ENCODE measurements around the gene LRRC4C. TPM values are rescaled to one million over a fixed set of nuclear protein-coding genes. Genes with fewer than 3 reads are reported as not detected.

LRRC4C gene
- total RNA-seq, 6 experiments from 2014 or later = 0.25 to 0.43 (median 0.27) TPM

DNA sequence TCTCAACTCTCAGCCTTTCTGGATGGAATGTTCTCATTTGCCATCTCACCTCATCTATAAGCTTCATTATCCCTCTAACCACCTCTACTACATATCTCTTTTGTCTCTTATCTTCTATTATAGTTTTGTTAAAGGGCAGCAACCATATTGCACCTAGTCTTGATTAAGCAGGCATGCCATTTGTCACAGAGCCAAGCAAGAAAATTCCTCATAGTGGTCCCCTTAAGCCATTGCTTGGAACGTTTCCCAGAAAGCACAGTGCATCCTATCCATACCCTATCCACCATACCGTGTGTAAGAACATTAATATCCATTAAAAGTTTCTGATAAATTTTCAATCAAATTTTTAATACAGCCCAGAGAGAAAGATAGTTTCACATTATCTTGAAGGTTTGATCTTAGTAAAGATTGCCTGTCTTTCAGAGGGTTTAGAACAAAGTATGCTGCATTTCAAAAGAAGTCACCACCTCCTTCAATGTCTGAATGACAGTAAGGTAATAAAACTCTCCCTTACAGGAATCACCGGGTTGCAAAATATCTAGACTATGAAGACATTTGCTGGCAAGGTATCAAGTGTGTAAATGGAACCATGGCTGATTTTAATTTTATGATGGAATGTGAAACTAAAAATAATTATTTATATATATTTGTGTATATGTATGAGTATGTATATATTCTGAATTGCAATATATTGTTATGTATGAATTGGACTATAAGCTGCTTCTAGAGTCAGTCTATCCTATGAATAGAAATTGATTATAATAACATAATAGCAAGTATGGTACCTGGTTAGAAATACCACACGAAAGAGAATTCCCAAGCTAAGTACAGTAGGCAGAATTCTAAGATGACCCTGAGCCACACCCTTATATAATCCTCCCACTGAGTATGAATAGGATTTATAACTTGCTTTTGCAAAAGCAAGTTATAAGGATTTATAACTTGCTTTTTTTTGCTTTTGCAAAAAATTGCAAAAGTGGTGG lies 1296.3 kb downstream of the LRRC4C start:
- Histone ChIP-seq H3K27me3 (no peaks in the 10 kb centered on the region), H3K4me1 (no peaks in the 10 kb centered on the region), H3K4me3 (no peak overlapping the region), H3K36me3 (no peaks in the 10 kb centered on the region), H3K9me3 (no peaks in the 10 kb centered on the region), H3K27ac (no peak overlapping the region)
- TF ChIP-seq, protein P1, sequence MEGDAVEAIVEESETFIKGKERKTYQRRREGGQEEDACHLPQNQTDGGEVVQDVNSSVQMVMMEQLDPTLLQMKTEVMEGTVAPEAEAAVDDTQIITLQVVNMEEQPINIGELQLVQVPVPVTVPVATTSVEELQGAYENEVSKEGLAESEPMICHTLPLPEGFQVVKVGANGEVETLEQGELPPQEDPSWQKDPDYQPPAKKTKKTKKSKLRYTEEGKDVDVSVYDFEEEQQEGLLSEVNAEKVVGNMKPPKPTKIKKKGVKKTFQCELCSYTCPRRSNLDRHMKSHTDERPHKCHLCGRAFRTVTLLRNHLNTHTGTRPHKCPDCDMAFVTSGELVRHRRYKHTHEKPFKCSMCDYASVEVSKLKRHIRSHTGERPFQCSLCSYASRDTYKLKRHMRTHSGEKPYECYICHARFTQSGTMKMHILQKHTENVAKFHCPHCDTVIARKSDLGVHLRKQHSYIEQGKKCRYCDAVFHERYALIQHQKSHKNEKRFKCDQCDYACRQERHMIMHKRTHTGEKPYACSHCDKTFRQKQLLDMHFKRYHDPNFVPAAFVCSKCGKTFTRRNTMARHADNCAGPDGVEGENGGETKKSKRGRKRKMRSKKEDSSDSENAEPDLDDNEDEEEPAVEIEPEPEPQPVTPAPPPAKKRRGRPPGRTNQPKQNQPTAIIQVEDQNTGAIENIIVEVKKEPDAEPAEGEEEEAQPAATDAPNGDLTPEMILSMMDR (IDR thresholded peaks at IDR 0.05) = no peak
- no peak for TF ChIP-seq POLR2A (IDR thresholded peaks at IDR 0.05)
- intact Hi-C loops (cut with DNase I) = no loop called here
- WGBS (ENCODE audit: insufficient coverage, low coverage, low lambda C conversion rate, missing lambda C conversion rate) = 47% methylated on average over 4 of the region's 4 CpGs
- ATAC-seq (no peak), DNase-seq (no peak)

DNA sequence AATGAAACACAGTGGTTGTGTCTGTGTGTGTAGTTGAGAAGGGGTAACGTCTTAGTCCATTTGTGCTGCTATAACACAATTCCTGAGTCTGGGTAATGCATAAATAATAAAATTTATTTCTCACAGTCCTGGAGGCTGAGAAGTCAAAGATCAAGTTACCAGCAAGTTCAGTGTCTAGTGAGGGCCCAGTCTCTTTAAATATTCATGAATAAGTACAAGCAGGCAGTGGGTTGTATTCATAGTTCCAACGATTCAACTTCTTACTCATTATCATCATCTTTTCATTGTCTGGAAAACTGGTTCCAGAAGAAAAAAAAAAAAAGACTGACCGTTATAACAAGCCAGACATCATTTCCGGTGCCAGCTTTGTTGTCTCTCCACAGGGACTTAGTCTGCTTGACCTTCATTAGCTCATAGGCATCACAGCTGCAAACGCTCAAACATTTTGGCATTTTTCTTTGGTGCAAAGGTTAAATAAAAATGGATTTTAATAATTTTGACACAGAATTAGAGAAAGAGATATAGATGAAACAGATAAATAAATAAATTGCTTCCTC lies 1297.5 kb downstream of the LRRC4C start:
- TF ChIP-seq POLR2A (IDR thresholded peaks at IDR 0.05) = no peak
- TF ChIP-seq, protein P1 (IDR thresholded peaks at IDR 0.05) = no peak
- Histone ChIP-seq H3K4me3 (no peak overlapping the region), H3K27me3 (no peaks in the 10 kb centered on the region), H3K36me3 (no peaks in the 10 kb centered on the region), H3K27ac (no peak overlapping the region), H3K9me3 (no peaks in the 10 kb centered on the region), H3K4me1 (no peaks in the 10 kb centered on the region)
- ATAC-seq = no peak
- WGBS (ENCODE audit: insufficient coverage, low coverage, low lambda C conversion rate, missing lambda C conversion rate) = 41% methylated on average over 5 of the region's 5 CpGs
- intact Hi-C loops (cut with DNase I) = no loop called here
- DNase-seq = no peak

DNA sequence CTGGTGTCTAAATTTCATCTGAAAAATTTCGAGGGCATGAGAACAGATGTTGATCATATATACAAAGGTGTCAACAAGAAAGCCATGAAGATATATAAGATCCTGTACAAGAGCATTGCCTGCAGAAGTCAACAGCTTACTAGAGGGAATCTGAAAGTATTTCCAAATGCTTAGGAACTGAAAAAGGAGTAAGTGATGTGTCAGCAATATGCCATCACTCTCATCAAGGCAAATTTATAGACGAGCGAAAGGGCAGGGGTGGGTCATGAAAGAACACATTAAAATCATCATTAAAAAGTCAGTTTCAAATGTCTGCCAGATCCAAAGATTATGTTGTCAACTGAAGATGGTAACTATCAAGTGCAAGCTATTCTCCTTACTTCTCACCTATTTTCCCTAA lies 1299.0 kb downstream of the LRRC4C start:
- TF ChIP-seq POLR2A (IDR thresholded peaks at IDR 0.05) = no peak
- TF ChIP-seq, protein P1 (IDR thresholded peaks at IDR 0.05) = no peak
- 47% methylated on average over 3 of the region's 3 CpGs for WGBS (ENCODE audit: insufficient coverage, low coverage, low lambda C conversion rate, missing lambda C conversion rate)
- DNase-seq (no peak), ATAC-seq (no peak)
- intact Hi-C loops (cut with DNase I) = no loop called here
- Histone ChIP-seq H3K4me3 (no peak overlapping the region), H3K36me3 (no peaks in the 10 kb centered on the region), H3K9me3 (no peaks in the 10 kb centered on the region), H3K4me1 (no peaks in the 10 kb centered on the region), H3K27ac (no peak overlapping the region), H3K27me3 (no peaks in the 10 kb centered on the region)

DNA sequence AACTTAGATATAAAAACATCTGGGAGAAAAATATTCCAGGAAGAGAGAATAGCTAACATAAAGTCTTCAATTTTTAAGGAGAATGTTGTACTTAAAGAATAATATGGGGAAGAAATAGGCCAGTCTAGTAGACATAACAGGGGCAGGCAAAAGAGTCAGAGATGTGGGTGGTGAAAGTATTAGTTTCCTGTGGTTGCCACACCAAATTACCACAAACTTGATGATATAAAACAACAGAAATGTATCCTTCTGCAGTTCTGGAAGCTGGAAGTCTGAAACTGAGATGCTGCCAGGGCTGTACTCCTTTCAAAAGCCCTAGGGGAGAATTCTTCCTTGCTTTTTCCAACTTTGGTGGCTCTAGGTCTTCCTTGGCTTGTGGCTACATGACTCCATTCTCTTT lies 1309.7 kb downstream of the LRRC4C start:
- Histone ChIP-seq H3K9me3 (no peaks in the 10 kb centered on the region), H3K27ac (no peak overlapping the region), H3K4me3 (no peak overlapping the region), H3K4me1 (no peaks in the 10 kb centered on the region), H3K27me3 (no peaks in the 10 kb centered on the region), H3K36me3 (no peaks in the 10 kb centered on the region)
- ATAC-seq (no peak), DNase-seq (no peak)
- no peak for TF ChIP-seq POLR2A (IDR thresholded peaks at IDR 0.05)
- TF ChIP-seq, protein P1 (IDR thresholded peaks at IDR 0.05) = no peak
- intact Hi-C loops (cut with DNase I) = no loop called here
